Pancreas (tissue), 10 donors: ENCODE data around the gene PRSS50. TPM values are rescaled to one million over a fixed set of nuclear protein-coding genes. Genes with fewer than 3 reads are reported as not detected.

ENCODE experiments used
- ATAC-seq, 4 donors: fragments of 200-7000 bp; cut with Tn5 transposase; one replicate each; pipeline versions ENCODE4 v1.8.0 to v1.9.1; 2020; ENCODE audit warnings: mild to moderate bottlenecking in 4 of 4, moderate library complexity in 4 of 4
- DNase-seq, 6 donors: peaks; one replicate each; pipeline ENCODE4 v3.0.0-alpha.2; 2020
- FAIRE-seq: peaks from 2 replicates; lab custom pipeline; 2012; peaks lifted over from hg19 to GRCh38; lab: Jason Lieb, UNC
- H3K27ac ChIP-seq, 4 donors: fragments of 200-600 bp; sonication (generic); 1 replicate in 3 of 4; 2 replicates in 1 of 4; pipeline versions ENCODE4 v1.5.0 to v1.8.0; 2020
- H3K27me3 ChIP-seq, 4 donors: fragments of 200-600 bp; one replicate each; pipeline ENCODE4 v1.8.0; 2021
- H3K36me3 ChIP-seq, 3 donors: fragments of 200-600 bp; sonication (generic) in 1 of 3; one replicate each; pipeline versions ENCODE4 v1.5.0 to v1.8.0; 2020 to 2021
- H3K4me1 ChIP-seq, 3 donors: fragments of 200-600 bp; one replicate each; pipeline ENCODE4 v1.8.0; 2021
- H3K4me3 ChIP-seq, 4 donors: fragments of 200-600 bp; sonication (generic) in 2 of 4; one replicate each; pipeline versions ENCODE4 v1.5.0 to v1.8.0; 2020 to 2021
- H3K9me3 ChIP-seq, 4 donors: fragments of 200-600 bp; one replicate each; pipeline ENCODE4 v1.8.0; 2021
- CTCF ChIP-seq, 4 donors: fragments of 200-600 bp; sonication (generic) in 3 of 4; IDR thresholded peaks; one replicate each; pipeline versions ENCODE4 v1.5.0 to v1.8.0; 2021; ENCODE audit warnings: antibody characterized with exemption in 4 of 4
- WGBS, 2 donors: extraction: QIAGEN DNeasy Blood & Tissue Kit; methylation state at CpG; one replicate each; pipeline ENCODE4 v1.1.7; 2013; 5-methylcytosine and 5-hydroxymethylcytosine counted together
- intact Hi-C, 3 donors: fragments of 100-400 bp; cut with DNase I; formaldehyde crosslinking; loops; one replicate each; pipeline versions ENCODE4 v1.11.1 to v1.14.2; 2022
- polyA plus RNA-seq, 2 donors: library from polyadenylated mRNA; stranded (reverse); fragments of 200-250 nt; gene quantifications; one replicate each; pipeline ENCODE4 v1.2.3, GENCODE V29; 2013
- total RNA-seq, 6 donors: library from RNA; stranded (reverse); fragmentation: NEBNext Ultra II Directional in 4 of 6; extraction: Animal tissue kit (Norgen Biotek cat#: 25700) in 4 of 6; gene quantifications; one replicate each; pipeline versions ENCODE4 v1.2.1 to v1.2.4, GENCODE V29; 2021 to 2023
- donor health status: healthy with polysubstance abuse.
- donor health status: DM: no; HTN: no; CAD: no; lungs with moderate emphysema.
- donor health status: DM: no; HTN: no; CAD: no.
- donor health status: control.
- donor health status: control.
- donor health status: Bipolar disorder and iron deficiency.
- donor health status: DM: yes; HTN: yes; CAD: no.
- donor health status: DM: no; HTN: no; CAD: no.
- donor health status: DM: no; HTN: no; CAD: no.
- donor health status: DM: yes; HTN: yes; CAD: no.

The PRSS50 gene
- total and polyA plus RNA-seq, 8 donors: 0.28 to 2.2 (median 0.51) TPM

GRCh38 chr3:46715507-46716175 is 2.0 kb downstream of the PRSS50 start:
- no peak overlapping the region for H3K4me3 ChIP-seq
- H3K27me3 ChIP-seq: no peaks in the 10 kb centered on the region
- intact Hi-C loops: no loop called here
- no peak for TF ChIP-seq CTCF (IDR thresholded peaks at IDR 0.05)
- no peaks in the 10 kb centered on the region for H3K4me1 ChIP-seq
- DNase-seq (peak in 1 of 6 donors; percentile 42), ATAC-seq (no peak), FAIRE-seq (no peak)
- H3K36me3 ChIP-seq: no peaks in the 10 kb centered on the region
- no peaks in the 10 kb centered on the region for H3K9me3 ChIP-seq
- no peak overlapping the region for H3K27ac ChIP-seq
- WGBS, 2 donors: 87 to 88% methylated on average over 11 of the region's 11 CpGs

- ATAC-seq (no peak), DNase-seq (peak in 1 of 6 donors; percentile 6), FAIRE-seq (no peak)
- no peak for TF ChIP-seq CTCF (IDR thresholded peaks at IDR 0.05)
- Histone ChIP-seq H3K4me1 (no peaks in the 10 kb centered on the region), H3K27ac (no peak overlapping the region), H3K4me3 (no peak overlapping the region), H3K36me3 (no peaks in the 10 kb centered on the region), H3K9me3 (no peaks in the 10 kb centered on the region), H3K27me3 (no peaks in the 10 kb centered on the region)
- WGBS, 2 donors: 84 to 89% methylated on average over 10 of the region's 10 CpGs
- intact Hi-C loops: no loop called here
Measured at GRCh38 chr3:46714728-46715506, 2.8 kb downstream of the PRSS50 start.

- no peak overlapping the region for H3K27ac ChIP-seq
- DNase-seq (peak in 1 of 6 donors; percentile 51), FAIRE-seq (no peak), ATAC-seq (peak in 3 of 4 donors; percentile 26 to 56 (median 52))
- no peaks in the 10 kb centered on the region for H3K27me3 ChIP-seq
- H3K4me1 ChIP-seq: no peaks in the 10 kb centered on the region
- intact Hi-C loops: no loop called here
- 82 to 92% methylated on average over 22 of the region's 22 CpGs for WGBS, 2 donors
- H3K4me3 ChIP-seq: no peak overlapping the region
- TF ChIP-seq CTCF (IDR thresholded peaks at IDR 0.05): no peak
- H3K36me3 ChIP-seq: no peaks in the 10 kb centered on the region
- H3K9me3 ChIP-seq: no peaks in the 10 kb centered on the region
Measured at GRCh38 chr3:46713898-46714552, 3.6 kb downstream of the PRSS50 start.

- ATAC-seq (no peak), DNase-seq (peak in 2 of 6 donors; percentile 5 to 43), FAIRE-seq (no peak)
- Histone ChIP-seq H3K4me3 (no peak overlapping the region), H3K27me3 (no peaks in the 10 kb centered on the region), H3K4me1 (no peaks in the 10 kb centered on the region), H3K36me3 (no peaks in the 10 kb centered on the region), H3K9me3 (no peaks in the 10 kb centered on the region), H3K27ac (no peak overlapping the region)
- intact Hi-C loops: no loop called here
- 72 to 77% methylated on average over 14 of the region's 14 CpGs for WGBS, 2 donors
- no peak for TF ChIP-seq CTCF (IDR thresholded peaks at IDR 0.05)
Measured at GRCh38 chr3:46713050-46713897, 4.4 kb downstream of the PRSS50 start.
